Heart right ventricle (tissue), 16 donors: ENCODE measurements around the gene RNF215. TPM values are rescaled to one million over a fixed set of nuclear protein-coding genes. Genes with fewer than 3 reads are reported as not detected.
"Not testable (repeated sequence)": the region's sequence is repeated elsewhere in the genome, so short reads cannot be mapped to it uniquely, and the experiment has no call there.

ENCODE experiments used
- ATAC-seq, 8 donors: fragments of 200-7000 bp; cut with Tn5 transposase; one replicate each; pipeline ENCODE4 v1.9.1; 2020; ENCODE audit warnings: mild to moderate bottlenecking in 8 of 8, moderate library complexity in 8 of 8, moderate number of reproducible peaks in 1 of 8
- DNase-seq, 2 donors: peaks; one replicate each; pipeline ENCODE4 v3.0.0-alpha.2; 2020
- H3K27ac ChIP-seq, 10 donors: fragments of 200-600 bp; sonication (generic) in 2 of 10; one replicate each; pipeline versions ENCODE4 v1.5.0 to v1.8.0; 2020 to 2022; ENCODE audit warnings: mild to moderate bottlenecking in 3 of 10
- H3K27me3 ChIP-seq, 7 donors: fragments of 200-600 bp; one replicate each; pipeline ENCODE4 v1.8.0; 2021 to 2022; ENCODE audit warnings: mild to moderate bottlenecking in 2 of 7
- H3K36me3 ChIP-seq, 9 donors: fragments of 200-600 bp; sonication (generic) in 1 of 9; one replicate each; pipeline versions ENCODE4 v1.5.0 to v1.8.0; 2020 to 2022; ENCODE audit warnings: mild to moderate bottlenecking in 2 of 9
- H3K4me1 ChIP-seq, 9 donors: fragments of 200-600 bp; sonication (generic) in 1 of 9; one replicate each; pipeline versions ENCODE4 v1.5.0 to v1.8.0; 2020 to 2022; ENCODE audit warnings: mild to moderate bottlenecking in 4 of 9
- H3K4me3 ChIP-seq, 10 donors: fragments of 200-600 bp; sonication (generic) in 2 of 10; one replicate each; pipeline versions ENCODE4 v1.5.0 to v1.8.0; 2020 to 2022; ENCODE audit warnings: mild to moderate bottlenecking in 7 of 10, moderate library complexity in 2 of 10
- H3K9me3 ChIP-seq, 11 donors: fragments of 200-600 bp in 10 of 11; sonication (generic) in 2 of 11; one replicate each; pipeline versions ENCODE4 v1.5.0 to v1.8.0; 2013 to 2022; ENCODE audit warnings: mild to moderate bottlenecking in 2 of 11, control low read depth in 1 of 11, moderate library complexity in 1 of 11
- CTCF ChIP-seq, 9 donors: fragments of 200-600 bp; sonication (generic) in 2 of 9; IDR thresholded peaks; one replicate each; pipeline versions ENCODE4 v1.5.0 to v1.8.0; 2021 to 2022; ENCODE audit warnings: antibody characterized with exemption in 9 of 9, mild to moderate bottlenecking in 5 of 9, moderate library complexity in 1 of 9
- WGBS, 2 donors: extraction: QIAGEN DNeasy Blood & Tissue Kit; methylation state at CpG; one replicate each; pipeline ENCODE4 v1.1.7; 2013; ENCODE audit warnings: inconsistent platforms in 1 of 2; 5-methylcytosine and 5-hydroxymethylcytosine counted together
- intact Hi-C, 10 donors: fragments of 100-400 bp; cut with DNase I; formaldehyde crosslinking; loops; one replicate each; pipeline versions ENCODE4 v1.11.1 to v1.14.2; 2022
- polyA plus RNA-seq, 2 donors: library from polyadenylated mRNA; stranded (reverse); fragments of 200-250 nt; gene quantifications; one replicate each; pipeline ENCODE4 v1.2.3, GENCODE V29; 2013
- total RNA-seq, 10 donors: library from RNA; stranded (reverse); fragmentation: NEBNext Ultra II Directional in 3 of 10; extraction: Animal tissue kit (Norgen Biotek cat#: 25700) in 3 of 10; gene quantifications; one replicate each; pipeline versions ENCODE4 v1.2.1 to v1.2.4, GENCODE V29; 2021 to 2023
- donor health status: Arrhythmogenic right ventricular cardiomyopathy.
- donor health status: ischemic (EF 13 %, LVEDD 7.1; RV severe dilation, severe dysfunction).
- donor health status: healthy with polysubstance abuse.
- donor health status: DM: no; HTN: yes; CAD: no.
- donor health status: DM: no; HTN: no; CAD: no.
- donor health status: ischemic (EF 25% LVEDD 6.9; RV normal size, moderate dysfunction).
- donor health status: ischemic (EF 25% LVEDD 5.7; RV mildly dilated, moderate dysfunction).
- donor health status: healthy.
- donor health status: DM: yes; HTN: yes; CAD: no.
- donor health status: Ischemic cardiomyopathy.
- donor health status: ischemic (EF 35%, LVEDD 5.7; RV mildly dilated, moderate dysfunction).
- donor health status: nonischemic (EF 11% LVEDD 7.7; RV severe dilation, severe dysfunction).
- donor health status: DM: yes; HTN: yes; CAD: no.
- donor health status: PGD.
- donor health status: ischemic (EF 29% LVEDD 5.4; RV normal size, mild dysfunction).
- donor health status: nonischemic (EF 23%, LVEDD 6.1; RV moderate dilation, normal function).

The RNF215 gene
- total and polyA plus RNA-seq, 12 donors: 3.4 to 10.5 (median 6.0) TPM

DNA sequence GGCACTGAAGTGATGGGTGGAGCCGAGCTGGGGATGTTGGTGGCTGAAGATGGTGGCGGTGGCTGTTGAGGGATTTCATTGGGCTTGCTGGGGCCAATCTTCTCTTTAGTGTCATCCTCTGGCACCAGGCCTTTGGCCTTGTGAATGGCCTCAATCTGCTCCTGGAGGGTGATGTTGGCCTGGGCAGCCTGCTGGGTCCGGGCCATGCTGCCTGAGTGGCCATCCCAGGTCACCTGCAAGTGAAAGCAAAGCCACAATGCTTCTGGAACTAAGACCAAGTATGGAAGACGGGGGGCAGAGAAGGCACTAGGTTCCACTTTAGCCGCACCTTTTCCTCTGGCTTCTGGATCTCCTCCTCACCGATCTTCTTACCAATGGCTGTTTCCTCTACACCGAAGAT is 48.4 kb downstream of the RNF215 start:
- no peak overlapping the region for H3K4me3 ChIP-seq
- H3K27ac ChIP-seq: no peak overlapping the region
- TF ChIP-seq CTCF (IDR thresholded peaks at IDR 0.05): no peak
- intact Hi-C loops: no loop called here
- no peaks in the 10 kb centered on the region for H3K27me3 ChIP-seq
- DNase-seq: no peak
- no peaks in the 10 kb centered on the region for H3K9me3 ChIP-seq
- ATAC-seq: no peak
- 91% methylated on average over 7 of the region's 7 CpGs for WGBS, 2 donors
- peaks cover 3 to 65% (median 35%) of the 10 kb centered on the region in 9 donors for H3K4me1 ChIP-seq
- H3K36me3 ChIP-seq: peaks cover 13 to 100% (median 97%) of the 10 kb centered on the region in 9 donors

DNA sequence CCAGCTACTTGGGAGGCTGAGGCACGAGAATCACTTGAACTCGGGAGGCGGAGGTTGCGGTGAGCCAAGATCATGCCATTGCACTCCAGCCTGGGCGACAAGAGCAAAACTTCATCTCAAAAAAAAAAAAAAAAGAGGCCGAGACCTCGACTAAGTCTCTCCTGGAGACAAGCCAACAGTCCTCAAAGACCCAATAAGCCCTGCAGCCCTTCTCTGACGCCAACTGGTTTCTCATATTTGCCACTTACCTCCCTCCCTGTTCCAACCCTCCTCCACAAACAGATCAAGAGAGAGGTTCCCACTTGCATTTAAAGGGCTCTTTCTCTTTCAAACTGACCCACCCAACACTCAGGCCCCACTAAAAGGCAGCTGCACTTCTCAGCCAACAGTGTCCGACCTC is 48.9 kb downstream of the RNF215 start:
- intact Hi-C loops, DNase-seq, H3K4me3 ChIP-seq, H3K27me3 ChIP-seq, ATAC-seq, H3K9me3 ChIP-seq: not testable (repeated sequence)
- peaks cover 3 to 65% (median 35%) of the 10 kb centered on the region in 9 donors for H3K4me1 ChIP-seq
- peaks cover 13 to 100% (median 97%) of the 10 kb centered on the region in 9 donors for H3K36me3 ChIP-seq
- 80 to 87% methylated on average over 9 of the region's 9 CpGs for WGBS, 2 donors
- peak overlapping the region in 2 of 10 donors; percentile 5 to 36 for H3K27ac ChIP-seq

DNA sequence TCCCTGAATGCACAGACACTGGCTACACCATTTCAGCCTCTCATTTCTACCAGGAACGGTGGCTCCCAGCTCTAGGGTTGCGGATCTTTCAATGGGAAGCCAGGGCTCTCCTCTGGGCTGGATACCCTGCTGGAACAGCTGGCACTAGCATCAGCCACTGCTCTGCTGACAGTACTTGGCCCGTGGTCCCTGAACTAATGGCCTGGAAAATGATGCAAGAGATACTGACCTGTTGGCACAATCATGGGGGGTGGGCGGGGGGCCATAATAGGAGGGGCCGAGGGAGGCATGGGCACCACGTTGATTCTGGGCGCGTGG is 49.8 kb downstream of the RNF215 start:
- WGBS, 2 donors: 61 to 62% methylated on average over 8 of the region's 8 CpGs
- no peaks in the 10 kb centered on the region for H3K27me3 ChIP-seq
- peak overlapping the region in 4 of 10 donors; percentile 2 to 36 (median 24) for H3K27ac ChIP-seq

GRCh38 chr22:30336752-30337460 is 50.3 kb downstream of the RNF215 start:
- H3K4me3 ChIP-seq: no peak overlapping the region
- peak overlapping the region in 5 of 10 donors; percentile 2 to 41 (median 21) for H3K27ac ChIP-seq
- WGBS, 2 donors: 93% methylated on average over 4 of the region's 4 CpGs
- H3K9me3 ChIP-seq: no peaks in the 10 kb centered on the region
- intact Hi-C loops: no loop called here
- H3K36me3 ChIP-seq: peaks cover 13 to 100% (median 91%) of the 10 kb centered on the region in 9 donors
- H3K27me3 ChIP-seq: no peaks in the 10 kb centered on the region
- ATAC-seq: peak; percentile 50 to 87 (median 80)
- peak; percentile 69 to 71 for DNase-seq
- no peak for TF ChIP-seq CTCF (IDR thresholded peaks at IDR 0.05)
- H3K4me1 ChIP-seq: peaks cover under 1 to 53% (median 28%) of the 10 kb centered on the region in 9 donors

More for the DNA sequence above, 49.8 kb downstream of the RNF215 start:
- H3K4me1 ChIP-seq: peaks cover 3 to 58% (median 33%) of the 10 kb centered on the region in 9 donors
- DNase-seq (no peak), ATAC-seq (peak in 2 of 8 donors; percentile 9 to 60)
- intact Hi-C loops: no loop called here
- H3K9me3 ChIP-seq: no peaks in the 10 kb centered on the region
- H3K4me3 ChIP-seq: no peak overlapping the region
- TF ChIP-seq CTCF (IDR thresholded peaks at IDR 0.05): no peak
- H3K36me3 ChIP-seq: peaks cover 13 to 100% (median 96%) of the 10 kb centered on the region in 9 donors

- WGBS, 2 donors: 100% methylated on average over 1 of the region's 1 CpG
- Histone ChIP-seq H3K4me3 (no peak overlapping the region), H3K36me3 (peaks cover 8 to 100% (median 80%) of the 10 kb centered on the region in 9 donors), H3K9me3 (no peaks in the 10 kb centered on the region), H3K27me3 (no peaks in the 10 kb centered on the region), H3K4me1 (peaks cover 0 to 36% (median 13%) of the 10 kb centered on the region in 9 donors), H3K27ac (no peak overlapping the region)
- ATAC-seq (no peak), DNase-seq (no peak)
- no peak for TF ChIP-seq CTCF (IDR thresholded peaks at IDR 0.05)
- intact Hi-C loops: no loop called here
These were observed 52.0 kb downstream of the RNF215 start for GRCh38 chr22:30335236-30335635.
